Activated CD8-positive, alpha-beta memory T cell treated with anti-CD3 and anti-CD28 coated beads, Interleukin-2, amount 50 U/mL, for 24 hours (primary cell): ENCODE data around the gene RPL4.

Source experiments
- DNase-seq: peaks from one replicate; pipeline ENCODE4 v3.0.0-alpha.2; 2020; ENCODE audit errors: extremely low read depth

The RPL4 gene

GRCh38 chr15:66459818-66460615 is 44.6 kb downstream of the RPL4 start:
- DNase-seq, result no peak

GRCh38 chr15:66456211-66456610 is 48.4 kb downstream of the RPL4 start:
- DNase-seq, result no peak

GRCh38 chr15:66454143-66454542 is 50.5 kb downstream of the RPL4 start:
- DNase-seq, result no peak

GRCh38 chr15:66452971-66453580 is 51.6 kb downstream of the RPL4 start:
- no peak for DNase-seq

GRCh38 chr15:66452420-66452819 is 52.2 kb downstream of the RPL4 start:
- DNase-seq, result no peak
